Measurements from ENCODE around the gene NPPC.
A peak's percentile ranks its signal among the peaks of the same experiment; 100 is the strongest.

NPPC gene

DNA sequence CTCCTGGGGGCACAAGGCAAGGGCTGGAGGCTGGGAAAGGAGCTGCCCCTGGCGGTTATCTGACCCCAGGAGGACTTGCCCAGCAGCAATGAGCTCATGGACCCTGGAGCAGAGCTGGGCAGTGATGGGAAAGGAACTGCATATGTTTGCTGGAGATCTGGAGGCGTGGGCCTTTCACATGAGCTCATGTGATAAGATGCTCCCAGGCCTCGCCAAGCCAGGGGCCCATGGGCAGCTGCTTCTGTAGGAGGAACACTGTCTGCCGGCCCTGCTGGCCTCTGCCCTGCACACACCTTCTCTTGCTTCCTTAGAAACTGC lies 9.0 kb upstream of the NPPC start:
- DNase-seq (ENCODE audit: low read depth in 2 of 2): no peak

DNA sequence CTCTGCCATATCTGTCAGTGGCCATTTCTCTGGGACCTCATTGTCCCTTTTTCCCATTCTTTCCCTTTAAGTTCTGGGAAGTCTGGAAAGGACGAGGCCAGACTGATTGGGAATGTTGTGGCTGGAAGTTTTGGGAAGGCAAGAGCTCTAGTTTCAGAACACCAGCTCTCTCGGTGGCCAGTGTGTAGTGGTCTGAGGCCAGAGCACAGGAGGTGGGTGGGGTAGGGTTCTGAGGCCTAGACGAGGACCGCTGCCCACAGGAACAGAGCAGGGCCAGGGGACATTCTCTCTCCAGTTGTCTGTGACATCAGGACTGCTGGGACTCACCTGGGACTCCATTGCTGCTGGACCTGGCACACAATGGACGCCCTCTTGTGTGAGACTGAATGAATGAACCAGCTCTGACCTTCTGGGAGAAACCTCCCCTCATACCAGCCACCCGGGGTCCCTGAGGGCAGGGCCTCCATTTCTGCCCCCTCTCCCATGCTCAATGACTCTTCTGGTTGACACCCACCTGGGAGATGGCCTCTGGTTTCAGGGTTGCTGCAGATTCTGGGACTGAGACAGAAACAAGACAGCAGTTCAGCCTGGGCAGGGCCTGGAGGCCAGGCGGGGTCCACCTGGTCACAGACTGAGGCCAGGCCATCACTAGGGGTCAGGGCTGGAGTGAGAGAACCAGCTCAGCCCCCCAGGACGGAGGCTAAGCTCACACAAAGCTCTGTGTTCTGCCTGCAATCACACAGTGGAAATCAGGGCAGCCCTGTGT lies 8.4 kb upstream of the NPPC start:
- DNase-seq (ENCODE audit: low read depth in 2 of 2): no peak

- DNase-seq (ENCODE audit: low read depth in 2 of 2): no peak
Observed at GRCh38 chr2:231933916-231934401, 7.8 kb upstream of the NPPC start.

DNA sequence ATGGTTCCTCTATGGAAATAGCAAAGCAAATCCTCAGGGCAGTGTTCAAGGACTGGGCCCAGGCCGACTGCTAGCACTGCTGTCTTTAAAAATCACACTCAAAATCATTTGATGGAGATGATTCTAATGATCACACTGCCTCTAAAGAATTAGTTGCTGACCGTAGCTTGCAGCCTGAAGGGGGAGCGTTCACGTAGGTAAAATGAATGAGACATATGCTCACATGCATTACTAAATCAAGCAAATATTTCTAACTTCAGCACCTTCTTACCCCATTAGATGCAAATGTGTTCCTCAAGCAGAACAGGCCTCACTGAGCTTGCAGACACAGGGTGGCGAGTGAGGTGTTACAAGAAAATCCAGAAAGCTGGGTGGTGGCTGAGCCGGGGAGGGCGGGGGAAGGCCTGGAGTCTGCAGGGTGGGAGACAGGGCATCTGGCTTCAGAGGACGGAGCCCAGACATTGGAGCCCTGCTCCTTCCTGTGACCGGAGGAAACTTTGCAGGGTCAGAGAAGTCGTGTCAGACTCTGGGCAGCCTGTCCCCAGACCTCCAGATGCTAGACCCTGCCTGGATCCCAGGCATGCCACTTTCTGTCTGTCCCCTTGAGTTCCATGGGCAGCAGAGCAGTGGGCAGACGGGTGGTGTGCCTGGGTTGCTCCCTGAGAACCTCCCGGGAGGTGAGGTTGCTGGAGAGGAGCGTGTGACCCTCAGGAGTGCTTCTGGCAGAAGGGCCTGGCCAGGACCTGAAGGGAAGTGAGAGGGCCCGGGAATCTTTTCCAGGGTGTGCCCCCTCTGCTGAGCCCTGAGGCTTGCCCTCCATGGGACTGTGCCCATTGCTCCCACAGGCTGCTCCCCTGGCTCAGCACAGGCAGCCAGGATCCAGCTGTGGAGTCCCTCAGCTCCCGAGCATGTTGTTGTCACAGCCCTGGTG lies 7.1 kb upstream of the NPPC start:
- no peak for DNase-seq (ENCODE audit: low read depth in 2 of 2)

GRCh38 chr2:231932711-231932970 lies 6.4 kb upstream of the NPPC start:
- DNase-seq (ENCODE audit: low read depth in 2 of 2): no peak

DNA sequence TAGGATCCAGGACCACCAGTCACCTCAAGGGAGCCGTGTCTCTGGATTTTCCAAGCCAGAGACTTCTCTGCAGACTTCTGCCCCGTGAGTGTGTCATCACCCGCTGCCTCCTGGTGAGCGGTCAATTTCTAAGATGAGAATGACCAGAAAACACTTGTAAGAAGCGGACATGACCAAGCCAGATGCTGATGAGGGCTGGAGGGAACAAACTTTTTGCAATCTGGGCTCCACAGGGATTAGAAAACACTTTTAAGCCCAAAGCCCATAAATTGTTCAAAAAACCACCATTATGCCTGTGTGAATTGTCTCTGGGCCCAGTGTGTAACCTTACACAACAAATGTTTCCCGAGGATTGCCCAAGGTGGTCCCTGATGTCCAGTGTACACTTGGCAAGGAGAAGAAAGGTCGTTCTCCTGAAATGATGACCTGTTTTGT lies 5.3 kb upstream of the NPPC start:
- DNase-seq (ENCODE audit: low read depth in 2 of 2): no peak

DNA sequence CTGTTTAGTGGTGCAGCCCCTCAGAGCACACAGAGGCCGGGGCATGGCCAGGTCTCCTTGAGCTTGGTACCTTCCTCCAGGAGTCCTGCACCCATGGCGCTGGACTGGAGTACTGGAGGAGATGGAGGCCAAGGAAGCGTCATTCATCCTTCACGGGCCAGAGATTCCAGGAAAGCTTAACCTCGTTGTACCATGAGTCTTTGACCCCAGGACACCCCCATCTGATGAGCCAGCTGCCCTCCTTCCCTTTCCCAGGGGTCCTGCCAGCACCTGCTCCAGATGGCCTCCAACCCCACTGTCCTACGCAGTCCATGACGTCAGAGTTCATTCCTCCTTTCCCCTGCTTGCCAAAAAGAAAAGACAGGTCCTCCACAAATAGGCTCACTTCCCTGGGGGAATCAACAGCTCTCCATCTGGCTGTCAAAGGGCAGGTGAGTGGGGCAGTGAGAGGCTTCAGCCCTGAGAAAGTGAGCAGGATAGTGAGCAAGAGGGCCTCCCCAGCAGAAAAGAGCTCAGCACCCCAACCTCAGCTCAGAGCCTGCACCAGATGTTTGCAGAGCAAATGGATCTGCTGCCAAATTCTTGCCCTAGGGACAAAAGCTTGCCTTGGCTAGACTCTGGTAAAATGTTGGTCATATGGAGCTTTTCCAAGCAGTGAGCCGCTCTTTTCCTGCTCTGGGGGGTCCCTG lies 4.5 kb upstream of the NPPC start:
- no peak for DNase-seq (ENCODE audit: low read depth in 2 of 2)

DNA sequence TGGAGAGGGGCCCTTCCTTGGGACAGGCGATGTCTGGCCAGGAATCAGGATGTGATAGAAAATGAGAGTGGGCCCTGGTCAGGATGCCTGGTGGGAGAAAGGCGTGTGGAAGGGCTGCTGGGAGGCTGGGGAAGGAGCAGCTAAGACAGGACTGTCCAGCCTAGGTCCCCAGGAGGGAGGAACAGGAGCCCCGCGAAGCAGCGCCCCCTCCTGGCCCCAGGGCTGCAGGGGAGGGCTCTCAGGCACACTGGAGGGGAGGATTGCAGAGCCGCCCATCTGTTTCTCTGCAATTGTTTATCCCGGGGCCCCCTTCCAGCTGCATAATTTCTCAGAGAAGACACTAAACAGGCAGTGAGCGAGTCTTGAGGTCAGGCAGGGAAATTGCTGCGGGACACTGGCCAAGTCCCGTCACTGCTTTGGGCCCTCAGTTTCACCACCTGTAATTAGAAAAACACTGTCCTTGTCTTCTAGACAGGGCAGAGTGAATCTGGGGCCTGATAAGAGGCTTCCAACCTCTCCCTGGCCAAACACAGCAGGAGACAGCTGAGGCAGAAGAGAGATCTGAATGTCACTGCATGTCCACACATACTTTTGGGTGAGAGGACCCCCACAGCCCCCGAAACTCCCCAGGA lies 3.9 kb upstream of the NPPC start:
- no peak for DNase-seq (ENCODE audit: low read depth in 2 of 2)

DNA sequence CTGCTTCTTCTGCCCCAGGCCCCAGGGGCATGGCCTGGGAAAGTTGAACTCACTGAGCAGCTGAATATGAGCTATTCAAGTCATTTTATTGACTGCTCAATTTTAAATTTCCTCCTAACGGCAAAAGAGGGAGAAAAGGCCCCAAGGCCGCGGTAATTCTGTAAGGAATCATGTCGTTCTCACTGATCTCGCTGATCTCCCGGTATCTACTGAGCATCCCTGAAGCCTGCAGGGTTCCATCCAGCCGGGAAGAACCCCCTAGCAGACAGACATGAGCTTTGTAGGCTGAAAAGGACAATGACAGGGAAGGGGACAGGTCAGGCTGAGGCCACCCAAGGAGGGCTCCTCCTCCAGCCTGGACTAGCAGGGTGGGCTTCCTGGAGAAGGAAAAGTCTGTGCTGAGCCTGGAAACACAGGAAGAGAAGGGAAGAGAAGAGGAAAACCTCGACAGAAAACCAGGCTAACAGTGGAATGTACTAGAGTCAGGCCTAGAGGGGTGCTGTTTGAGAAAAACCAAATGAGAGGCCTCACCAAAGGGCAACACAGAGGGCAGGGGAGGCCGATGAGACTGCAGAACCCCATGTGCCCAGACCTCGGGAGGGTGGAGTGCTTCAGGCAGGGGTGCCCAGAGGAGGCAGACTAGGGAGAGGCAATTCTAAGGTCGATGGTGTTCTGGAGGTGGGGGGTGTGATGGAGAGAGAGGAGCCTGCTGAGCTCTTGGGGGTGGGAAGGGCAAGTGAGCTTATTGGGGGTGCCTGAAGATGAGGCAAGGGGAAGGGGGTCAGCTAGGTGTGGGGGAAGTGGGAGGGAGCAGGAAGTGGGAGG lies 2.9 kb upstream of the NPPC start:
- no peak for DNase-seq (ENCODE audit: low read depth in 2 of 2)

DNA sequence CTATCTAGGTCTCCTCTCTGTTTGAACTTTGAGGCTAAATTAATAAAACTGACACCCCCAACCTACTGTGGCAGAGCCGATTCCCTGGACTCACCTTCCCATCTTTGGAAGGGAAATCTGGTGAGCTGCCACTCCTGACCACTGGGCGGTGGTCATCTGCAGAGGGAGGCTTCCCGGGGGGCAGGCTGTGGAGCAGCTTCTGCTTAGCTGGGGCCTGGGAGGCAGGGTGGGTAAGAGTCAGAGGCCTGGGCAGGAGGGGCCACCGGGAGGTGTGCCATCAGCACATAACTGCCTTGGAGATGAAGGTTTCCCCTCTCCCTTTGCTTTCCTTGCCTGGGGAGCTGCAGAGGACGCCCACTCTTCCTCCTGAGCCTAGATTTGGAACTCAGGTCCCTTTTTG lies 2.3 kb upstream of the NPPC start:
- no peak for DNase-seq (ENCODE audit: low read depth in 2 of 2)

DNA sequence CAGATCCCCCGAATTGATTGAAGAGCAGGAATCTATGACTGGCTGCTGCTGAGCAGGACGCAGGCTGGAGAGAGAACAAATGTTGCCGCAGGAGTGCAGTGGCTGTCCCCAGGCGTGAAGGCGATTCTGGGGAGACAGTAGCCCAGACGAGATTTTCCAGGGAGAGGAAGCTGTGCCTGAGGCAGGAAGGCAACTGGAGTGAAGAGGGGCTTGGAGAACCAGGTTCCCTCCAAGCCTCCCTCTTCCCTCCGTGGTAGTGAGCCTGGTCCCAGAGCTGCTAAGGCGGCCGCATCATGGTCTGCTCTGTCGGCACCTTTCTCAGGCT lies 1.3 kb upstream of the NPPC start:
- no peak for DNase-seq (ENCODE audit: low read depth in 2 of 2)

GRCh38 chr2:231926761-231927565 lies 767 bp upstream of the NPPC start:
- DNase-seq (ENCODE audit: low read depth in 2 of 2): no peak

GRCh38 chr2:231925303-231926179 lies 655 bp downstream of the NPPC start:
- DNase-seq (ENCODE audit: low read depth in 2 of 2): peak; percentile 34 to 41

GRCh38 chr2:231924889-231925275 lies 1.3 kb downstream of the NPPC start:
- DNase-seq (ENCODE audit: low read depth in 2 of 2): no peak

- no peak for DNase-seq (ENCODE audit: low read depth in 2 of 2)
Observed at GRCh38 chr2:231923951-231924888, 2.0 kb downstream of the NPPC start.

DNA sequence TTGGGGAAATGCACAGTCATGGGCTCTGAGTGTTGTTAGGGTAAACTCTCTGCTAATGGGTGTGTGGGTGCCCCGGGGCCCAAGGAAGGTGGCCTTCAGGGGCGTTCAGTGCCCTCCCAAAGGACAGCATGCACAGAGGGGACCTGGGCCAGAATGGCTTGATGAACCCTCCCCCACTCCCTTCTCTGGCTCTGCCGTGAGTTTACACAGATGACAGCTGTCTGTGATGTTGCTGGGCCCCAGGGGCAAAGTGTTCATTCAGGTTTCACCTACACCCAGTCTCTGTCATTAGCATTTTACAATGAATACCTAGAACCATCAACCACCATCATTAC lies 3.2 kb downstream of the NPPC start:
- no peak for DNase-seq (ENCODE audit: low read depth in 2 of 2)

DNA sequence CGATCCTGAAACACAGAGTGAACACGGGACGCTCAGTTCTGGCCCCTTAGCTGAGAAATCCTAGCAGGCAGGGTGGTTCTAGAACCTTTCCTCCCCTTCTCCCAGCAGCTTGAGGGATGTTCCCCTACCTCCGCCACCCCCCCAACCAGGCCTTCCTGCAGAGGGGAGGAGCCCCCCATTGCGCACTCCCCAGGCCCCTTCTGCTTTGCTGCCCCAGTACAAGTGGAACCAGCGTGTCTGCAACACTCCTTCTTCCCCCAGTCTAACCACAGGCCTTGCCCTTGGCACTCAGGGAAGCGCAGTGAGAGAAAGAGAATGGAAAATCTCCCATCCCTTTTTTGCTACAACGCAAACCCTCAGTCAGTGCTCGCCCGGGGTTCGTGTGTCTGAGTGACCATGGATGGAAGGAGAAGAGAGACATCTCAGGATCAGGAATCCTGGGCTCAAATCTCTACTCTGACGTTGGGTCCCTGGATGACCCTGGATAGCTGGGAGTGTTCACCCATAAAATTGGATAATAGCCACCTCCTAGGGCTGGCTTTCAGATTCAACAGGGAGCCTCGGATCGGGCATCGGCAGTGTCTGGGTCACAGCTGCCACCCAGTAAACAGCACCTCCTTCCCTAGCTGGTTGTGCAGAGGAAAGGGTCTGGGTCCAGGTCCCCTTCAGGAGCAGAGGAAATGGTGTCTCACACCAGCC lies 3.7 kb downstream of the NPPC start:
- DNase-seq (ENCODE audit: low read depth in 2 of 2): no peak

DNA sequence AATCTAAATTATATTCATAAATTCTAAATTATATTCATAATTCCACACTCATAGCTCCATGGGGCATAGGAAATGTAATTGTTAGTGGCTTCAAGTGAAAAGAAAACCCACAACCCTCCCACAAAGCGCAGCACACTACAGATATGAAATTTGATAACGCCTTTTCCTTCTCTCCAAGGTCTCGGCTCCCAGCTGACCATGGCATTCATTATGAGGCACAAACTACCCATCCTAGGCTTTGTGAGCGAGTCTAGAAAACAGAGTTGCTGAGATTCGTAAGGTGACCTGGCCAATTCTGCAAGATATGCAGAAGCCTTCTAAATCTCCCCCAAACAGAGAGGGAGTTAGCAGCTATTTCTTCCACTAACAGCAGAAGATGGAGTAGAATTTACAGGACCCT lies 5.4 kb downstream of the NPPC start:
- DNase-seq (ENCODE audit: low read depth in 2 of 2): no peak
